WTC11 (cell line): Measurements from ENCODE around the gene SPC24. TPM values are rescaled to one million over a fixed set of nuclear protein-coding genes. Genes with fewer than 3 reads are reported as not detected.
A peak's percentile ranks its signal among the peaks of the same experiment; 100 is the strongest.
"Not testable (repeated sequence)": the region's sequence is repeated elsewhere in the genome, so short reads cannot be mapped to it uniquely, and the experiment has no call there.

Source experiments
- ATAC-seq: fragments of 200-7000 bp; cut with Tn5 transposase; 2 replicates; pipeline ENCODE4 v1.10.0; 2021; ENCODE audit warnings: mild to moderate bottlenecking, moderate library complexity
- CTCF ChIA-PET: fragments of 300-600 bp; sonication (Branson Sonifier 250); formaldehyde crosslinking; loops from one replicate; lab custom pipeline; 2021; ENCODE audit warnings: antibody characterized with exemption; lab: Charles Lee
- POLR2A ChIA-PET: fragments of 350-600 bp; sonication (Branson Sonifier 250); formaldehyde crosslinking; loops from one replicate; lab custom pipeline; 2021; ENCODE audit warnings: antibody characterized with exemption; lab: Charles Lee
- DNase-seq: peaks from one replicate; pipeline ENCODE4 v3.0.0; 2021; ENCODE audit warnings: low spot score
- H3K27ac Mint-ChIP-seq: 2 replicates; pipeline ENCODE4 v1.8.0; 2021; ENCODE audit warnings: mixed read lengths
- H3K27me3 Mint-ChIP-seq: 2 replicates; pipeline ENCODE4 v1.8.0; 2021; ENCODE audit warnings: low read depth, mild to moderate bottlenecking, moderate library complexity, mixed read lengths
- H3K36me3 Mint-ChIP-seq: 2 replicates; pipeline ENCODE4 v1.8.0; 2021; ENCODE audit warnings: mixed read lengths
- H3K4me1 Mint-ChIP-seq: 2 replicates; pipeline ENCODE4 v1.8.0; 2022; ENCODE audit warnings: mixed read lengths
- H3K4me3 Mint-ChIP-seq: 2 replicates; pipeline ENCODE4 v1.8.0; 2021; ENCODE audit warnings: mild to moderate bottlenecking, moderate library complexity, mixed read lengths
- H3K9me3 Mint-ChIP-seq: 2 replicates; pipeline ENCODE4 v1.8.0; 2021; ENCODE audit warnings: mixed read lengths
- CREM ChIP-seq: sonication (generic); formaldehyde crosslinking; IDR thresholded peaks from 2 replicates; pipeline ENCODE4 v1.8.1; 2022; ENCODE audit warnings: mild to moderate bottlenecking, missing genetic modification reagents, moderate library complexity
- ESRRA ChIP-seq: sonication (generic); formaldehyde crosslinking; IDR thresholded peaks from 2 replicates; pipeline ENCODE4 v1.8.1; 2022; ENCODE audit warnings: mild to moderate bottlenecking, missing genetic modification reagents, borderline replicate concordance
- GABPB1 ChIP-seq: sonication (generic); formaldehyde crosslinking; IDR thresholded peaks from 2 replicates; pipeline ENCODE4 v1.8.1; 2023; ENCODE audit warnings: mild to moderate bottlenecking, missing genetic modification reagents
- MYBL2 ChIP-seq: sonication (generic); formaldehyde crosslinking; IDR thresholded peaks from 2 replicates; pipeline ENCODE4 v1.8.1; 2023; ENCODE audit warnings: mild to moderate bottlenecking, moderate library complexity, missing genetic modification reagents
- NFE2L1 ChIP-seq: sonication (generic); formaldehyde crosslinking; IDR thresholded peaks from 2 replicates; pipeline ENCODE4 v1.8.1; 2023; ENCODE audit warnings: missing genetic modification reagents
- NFYB ChIP-seq: sonication (generic); formaldehyde crosslinking; conservative IDR thresholded peaks from 2 replicates; pipeline ENCODE4 v1.8.0; 2022; ENCODE audit warnings: low read depth, missing genetic modification reagents
- NR3C1 ChIP-seq: sonication (generic); formaldehyde crosslinking; conservative IDR thresholded peaks from 2 replicates; pipeline ENCODE4 v1.8.1; 2023; ENCODE audit warnings: low read depth, mild to moderate bottlenecking, missing genetic modification reagents
- TP53 ChIP-seq: sonication (generic); formaldehyde crosslinking; IDR thresholded peaks from 2 replicates; pipeline ENCODE4 v1.8.1; 2023; ENCODE audit warnings: mild to moderate bottlenecking, missing genetic modification reagents
- ZNF121 ChIP-seq: sonication (generic); formaldehyde crosslinking; IDR thresholded peaks from 2 replicates; pipeline ENCODE4 v1.8.0; 2023; ENCODE audit warnings: missing genetic modification reagents
- ZNF232 ChIP-seq: sonication (generic); formaldehyde crosslinking; IDR thresholded peaks from 2 replicates; pipeline ENCODE4 v1.8.0; 2022; ENCODE audit warnings: mild to moderate bottlenecking, missing genetic modification reagents
- ZNF416 ChIP-seq: fragments of 250-450 bp; sonication (Bioruptor Pico); IDR thresholded peaks from 2 replicates; pipeline ENCODE4 v1.9.0; 2021; ENCODE audit warnings: mild to moderate bottlenecking, inconsistent platforms
- total RNA-seq: library from RNA; stranded (reverse); gene quantifications from 3 replicates; pipeline ENCODE4 v1.2.3, GENCODE V29; 2021
- TF ChIP-seq, protein P1 (sequence below): sonication (generic); formaldehyde crosslinking; IDR thresholded peaks from 2 replicates; pipeline ENCODE4 v1.8.0; 2022; ENCODE audit warnings: mild to moderate bottlenecking, missing genetic modification reagents
- TF ChIP-seq, protein P2 (sequence below): sonication (generic); formaldehyde crosslinking; conservative IDR thresholded peaks from 2 replicates; pipeline ENCODE4 v1.8.1; 2022; ENCODE audit warnings: mild to moderate bottlenecking, missing genetic modification reagents
- TF ChIP-seq, protein P3 (sequence below): sonication (generic); formaldehyde crosslinking; IDR thresholded peaks from 2 replicates; pipeline ENCODE4 v1.8.1; 2022; ENCODE audit warnings: low read depth, missing genetic modification reagents, borderline replicate concordance
- TF ChIP-seq, protein P4 (sequence below): sonication (generic); formaldehyde crosslinking; IDR thresholded peaks from 2 replicates; pipeline ENCODE4 v1.8.0; 2023; ENCODE audit warnings: missing genetic modification reagents, mild to moderate bottlenecking, borderline replicate concordance
- TF ChIP-seq, protein P5 (sequence below): sonication (generic); formaldehyde crosslinking; IDR thresholded peaks from 2 replicates; pipeline ENCODE4 v1.8.1; 2022; ENCODE audit warnings: missing genetic modification reagents, borderline replicate concordance
- TF ChIP-seq, protein P6 (sequence below): fragments of 250-450 bp; sonication (Bioruptor Pico); IDR thresholded peaks from 2 replicates; pipeline ENCODE4 v1.9.0; 2021; ENCODE audit warnings: moderate library complexity, mild to moderate bottlenecking, inconsistent platforms, borderline replicate concordance
- TF ChIP-seq, protein P7 (sequence below): sonication (generic); formaldehyde crosslinking; IDR thresholded peaks from 2 replicates; pipeline ENCODE4 v1.8.0; 2022; ENCODE audit warnings: mild to moderate bottlenecking, missing genetic modification reagents

Gene SPC24
- total RNA-seq, 1 experiment from 2014 or later, result 62.2 TPM

DNA sequence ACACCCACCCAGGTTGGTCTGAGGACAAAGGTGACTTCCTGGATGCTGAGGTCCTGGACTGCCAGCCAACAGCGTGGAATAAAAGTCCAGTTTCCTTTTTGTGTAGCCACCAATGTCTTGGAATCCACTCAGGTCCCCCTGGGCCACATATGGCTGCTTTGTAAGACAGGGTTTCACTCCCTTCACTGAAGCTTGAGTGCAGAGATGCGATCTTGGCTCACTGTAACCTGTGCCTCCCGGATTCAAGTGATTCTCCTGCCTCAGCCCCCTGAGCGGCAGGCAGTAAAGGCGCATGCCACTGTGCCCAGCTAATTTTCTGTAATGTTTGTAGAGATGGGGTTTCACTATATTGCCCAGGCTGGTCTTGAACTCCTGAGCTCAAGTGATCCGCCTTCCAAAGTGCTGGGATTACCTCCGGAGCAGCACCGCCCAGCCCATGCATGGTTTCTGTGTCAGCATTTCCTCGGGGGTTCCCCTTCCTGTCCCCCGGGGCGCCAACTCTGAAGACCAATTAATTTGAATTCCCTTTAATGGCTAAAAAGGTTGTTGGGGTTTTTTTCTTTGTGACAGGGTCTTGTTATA lies 24.2 kb upstream of the SPC24 start:
- ATAC-seq, result no peak
- Mint-ChIP-seq H3K9me3 (peaks cover 5% of the 10 kb centered on the region; the same call in 1 of the 2 replicates), H3K4me1 (peaks cover 9% of the 10 kb centered on the region), H3K36me3 (peaks cover 11% of the 10 kb centered on the region), H3K27ac (peak overlapping the region; percentile 77; the same call in 1 of the 2 replicates), H3K4me3 (no peak overlapping the region), H3K27me3 (no peaks in the 10 kb centered on the region)
- DNase-seq, result no peak
- POLR2A ChIA-PET, result no interaction called here
- CTCF ChIA-PET, result no interaction called here
- TF ChIP-seq, protein P1, sequence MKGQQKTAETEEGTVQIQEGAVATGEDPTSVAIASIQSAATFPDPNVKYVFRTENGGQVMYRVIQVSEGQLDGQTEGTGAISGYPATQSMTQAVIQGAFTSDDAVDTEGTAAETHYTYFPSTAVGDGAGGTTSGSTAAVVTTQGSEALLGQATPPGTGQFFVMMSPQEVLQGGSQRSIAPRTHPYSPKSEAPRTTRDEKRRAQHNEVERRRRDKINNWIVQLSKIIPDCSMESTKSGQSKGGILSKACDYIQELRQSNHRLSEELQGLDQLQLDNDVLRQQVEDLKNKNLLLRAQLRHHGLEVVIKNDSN, result no peak
- TF ChIP-seq CREM (CRISPR knock-in tag), result no peak
- no peak for TF ChIP-seq TP53 (CRISPR knock-in tag)
- TF ChIP-seq NR3C1 (CRISPR knock-in tag), result no peak
- TF ChIP-seq, protein P2, sequence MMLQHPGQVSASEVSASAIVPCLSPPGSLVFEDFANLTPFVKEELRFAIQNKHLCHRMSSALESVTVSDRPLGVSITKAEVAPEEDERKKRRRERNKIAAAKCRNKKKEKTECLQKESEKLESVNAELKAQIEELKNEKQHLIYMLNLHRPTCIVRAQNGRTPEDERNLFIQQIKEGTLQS (CRISPR knock-in tag), result no peak
- TF ChIP-seq, protein P3, sequence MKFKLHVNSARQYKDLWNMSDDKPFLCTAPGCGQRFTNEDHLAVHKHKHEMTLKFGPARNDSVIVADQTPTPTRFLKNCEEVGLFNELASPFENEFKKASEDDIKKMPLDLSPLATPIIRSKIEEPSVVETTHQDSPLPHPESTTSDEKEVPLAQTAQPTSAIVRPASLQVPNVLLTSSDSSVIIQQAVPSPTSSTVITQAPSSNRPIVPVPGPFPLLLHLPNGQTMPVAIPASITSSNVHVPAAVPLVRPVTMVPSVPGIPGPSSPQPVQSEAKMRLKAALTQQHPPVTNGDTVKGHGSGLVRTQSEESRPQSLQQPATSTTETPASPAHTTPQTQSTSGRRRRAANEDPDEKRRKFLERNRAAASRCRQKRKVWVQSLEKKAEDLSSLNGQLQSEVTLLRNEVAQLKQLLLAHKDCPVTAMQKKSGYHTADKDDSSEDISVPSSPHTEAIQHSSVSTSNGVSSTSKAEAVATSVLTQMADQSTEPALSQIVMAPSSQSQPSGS (CRISPR knock-in tag), result no peak
- TF ChIP-seq ZNF232, result no peak

DNA sequence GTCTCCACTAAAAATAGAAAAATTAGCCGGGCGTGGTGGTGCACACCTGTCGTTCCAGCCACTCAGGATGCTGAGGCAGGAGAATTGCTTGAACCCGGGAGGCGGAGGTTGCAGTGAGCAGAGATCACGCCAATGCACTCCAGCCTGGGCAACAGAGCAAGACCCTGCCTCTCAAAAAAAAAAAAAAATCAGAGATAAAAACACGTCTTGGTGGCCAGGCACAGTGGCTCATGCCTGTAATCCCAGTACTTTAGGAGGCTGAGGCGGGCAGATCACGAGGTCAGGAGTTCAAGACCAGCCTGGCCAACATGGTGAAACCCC lies 23.5 kb upstream of the SPC24 start:
- POLR2A ChIA-PET, H3K27ac Mint-ChIP-seq, H3K4me1 Mint-ChIP-seq, ATAC-seq, CTCF ChIA-PET, DNase-seq, H3K27me3 Mint-ChIP-seq, H3K4me3 Mint-ChIP-seq, H3K9me3 Mint-ChIP-seq: not testable (repeated sequence)
- peaks cover 11% of the 10 kb centered on the region for H3K36me3 Mint-ChIP-seq

DNA sequence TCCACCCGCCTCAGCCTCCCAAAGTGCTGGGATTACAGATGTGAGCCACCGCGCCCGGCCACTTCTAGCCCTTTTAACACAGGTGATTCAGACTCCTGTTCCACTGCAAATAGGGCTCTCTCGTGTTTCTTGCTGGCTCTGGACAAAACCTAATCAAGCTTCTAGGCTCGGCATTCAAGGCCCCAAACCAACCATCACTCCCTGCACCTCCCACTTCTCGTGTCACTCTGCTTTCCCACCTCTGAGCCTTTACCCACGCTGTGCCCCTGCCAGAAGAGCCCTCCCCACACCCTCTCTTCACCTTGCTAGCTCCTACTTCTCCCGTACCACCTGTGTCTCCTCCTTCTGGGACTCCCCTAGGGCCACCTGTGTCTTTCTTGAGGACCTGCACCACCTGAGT lies 22.0 kb upstream of the SPC24 start:
- Mint-ChIP-seq H3K36me3 (peaks cover 13% of the 10 kb centered on the region), H3K27me3 (no peaks in the 10 kb centered on the region), H3K9me3 (no peaks in the 10 kb centered on the region), H3K4me1 (peaks cover 9% of the 10 kb centered on the region), H3K4me3 (no peak overlapping the region), H3K27ac (no peak overlapping the region)
- ChIA-PET CTCF (no interaction called here), POLR2A (no interaction called here)
- no peak for DNase-seq
- ATAC-seq, result no peak
- TF ChIP-seq MYBL2, result no peak
- TF ChIP-seq, protein P4, sequence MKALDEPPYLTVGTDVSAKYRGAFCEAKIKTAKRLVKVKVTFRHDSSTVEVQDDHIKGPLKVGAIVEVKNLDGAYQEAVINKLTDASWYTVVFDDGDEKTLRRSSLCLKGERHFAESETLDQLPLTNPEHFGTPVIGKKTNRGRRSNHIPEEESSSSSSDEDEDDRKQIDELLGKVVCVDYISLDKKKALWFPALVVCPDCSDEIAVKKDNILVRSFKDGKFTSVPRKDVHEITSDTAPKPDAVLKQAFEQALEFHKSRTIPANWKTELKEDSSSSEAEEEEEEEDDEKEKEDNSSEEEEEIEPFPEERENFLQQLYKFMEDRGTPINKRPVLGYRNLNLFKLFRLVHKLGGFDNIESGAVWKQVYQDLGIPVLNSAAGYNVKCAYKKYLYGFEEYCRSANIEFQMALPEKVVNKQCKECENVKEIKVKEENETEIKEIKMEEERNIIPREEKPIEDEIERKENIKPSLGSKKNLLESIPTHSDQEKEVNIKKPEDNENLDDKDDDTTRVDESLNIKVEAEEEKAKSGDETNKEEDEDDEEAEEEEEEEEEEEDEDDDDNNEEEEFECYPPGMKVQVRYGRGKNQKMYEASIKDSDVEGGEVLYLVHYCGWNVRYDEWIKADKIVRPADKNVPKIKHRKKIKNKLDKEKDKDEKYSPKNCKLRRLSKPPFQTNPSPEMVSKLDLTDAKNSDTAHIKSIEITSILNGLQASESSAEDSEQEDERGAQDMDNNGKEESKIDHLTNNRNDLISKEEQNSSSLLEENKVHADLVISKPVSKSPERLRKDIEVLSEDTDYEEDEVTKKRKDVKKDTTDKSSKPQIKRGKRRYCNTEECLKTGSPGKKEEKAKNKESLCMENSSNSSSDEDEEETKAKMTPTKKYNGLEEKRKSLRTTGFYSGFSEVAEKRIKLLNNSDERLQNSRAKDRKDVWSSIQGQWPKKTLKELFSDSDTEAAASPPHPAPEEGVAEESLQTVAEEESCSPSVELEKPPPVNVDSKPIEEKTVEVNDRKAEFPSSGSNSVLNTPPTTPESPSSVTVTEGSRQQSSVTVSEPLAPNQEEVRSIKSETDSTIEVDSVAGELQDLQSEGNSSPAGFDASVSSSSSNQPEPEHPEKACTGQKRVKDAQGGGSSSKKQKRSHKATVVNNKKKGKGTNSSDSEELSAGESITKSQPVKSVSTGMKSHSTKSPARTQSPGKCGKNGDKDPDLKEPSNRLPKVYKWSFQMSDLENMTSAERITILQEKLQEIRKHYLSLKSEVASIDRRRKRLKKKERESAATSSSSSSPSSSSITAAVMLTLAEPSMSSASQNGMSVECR (CRISPR knock-in tag), result no peak
- no peak for TF ChIP-seq NFYB (CRISPR knock-in tag)
- no peak for TF ChIP-seq ESRRA (CRISPR knock-in tag)
- TF ChIP-seq ZNF121 (CRISPR knock-in tag), result no peak
- TF ChIP-seq, protein P1, result no peak
- no peak for TF ChIP-seq NFE2L1 (CRISPR knock-in tag)
- TF ChIP-seq, protein P5, sequence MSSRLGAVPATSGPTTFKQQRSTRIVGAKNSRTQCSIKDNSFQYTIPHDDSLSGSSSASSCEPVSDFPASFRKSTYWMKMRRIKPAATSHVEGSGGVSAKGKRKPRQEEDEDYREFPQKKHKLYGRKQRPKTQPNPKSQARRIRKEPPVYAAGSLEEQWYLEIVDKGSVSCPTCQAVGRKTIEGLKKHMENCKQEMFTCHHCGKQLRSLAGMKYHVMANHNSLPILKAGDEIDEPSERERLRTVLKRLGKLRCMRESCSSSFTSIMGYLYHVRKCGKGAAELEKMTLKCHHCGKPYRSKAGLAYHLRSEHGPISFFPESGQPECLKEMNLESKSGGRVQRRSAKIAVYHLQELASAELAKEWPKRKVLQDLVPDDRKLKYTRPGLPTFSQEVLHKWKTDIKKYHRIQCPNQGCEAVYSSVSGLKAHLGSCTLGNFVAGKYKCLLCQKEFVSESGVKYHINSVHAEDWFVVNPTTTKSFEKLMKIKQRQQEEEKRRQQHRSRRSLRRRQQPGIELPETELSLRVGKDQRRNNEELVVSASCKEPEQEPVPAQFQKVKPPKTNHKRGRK, result no peak
- TF ChIP-seq, protein P6, sequence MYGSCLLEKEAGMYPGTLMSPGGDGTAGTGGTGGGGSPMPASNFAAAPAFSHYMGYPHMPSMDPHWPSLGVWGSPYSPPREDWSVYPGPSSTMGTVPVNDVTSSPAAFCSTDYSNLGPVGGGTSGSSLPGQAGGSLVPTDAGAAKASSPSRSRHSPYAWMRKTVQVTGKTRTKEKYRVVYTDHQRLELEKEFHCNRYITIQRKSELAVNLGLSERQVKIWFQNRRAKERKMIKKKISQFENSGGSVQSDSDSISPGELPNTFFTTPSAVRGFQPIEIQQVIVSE, result no peak
- no peak for TF ChIP-seq GABPB1 (CRISPR knock-in tag)
- TF ChIP-seq ZNF416, result no peak
- TF ChIP-seq CREM (CRISPR knock-in tag), result no peak
- TF ChIP-seq, protein P7, sequence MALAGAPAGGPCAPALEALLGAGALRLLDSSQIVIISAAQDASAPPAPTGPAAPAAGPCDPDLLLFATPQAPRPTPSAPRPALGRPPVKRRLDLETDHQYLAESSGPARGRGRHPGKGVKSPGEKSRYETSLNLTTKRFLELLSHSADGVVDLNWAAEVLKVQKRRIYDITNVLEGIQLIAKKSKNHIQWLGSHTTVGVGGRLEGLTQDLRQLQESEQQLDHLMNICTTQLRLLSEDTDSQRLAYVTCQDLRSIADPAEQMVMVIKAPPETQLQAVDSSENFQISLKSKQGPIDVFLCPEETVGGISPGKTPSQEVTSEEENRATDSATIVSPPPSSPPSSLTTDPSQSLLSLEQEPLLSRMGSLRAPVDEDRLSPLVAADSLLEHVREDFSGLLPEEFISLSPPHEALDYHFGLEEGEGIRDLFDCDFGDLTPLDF (CRISPR knock-in tag), result no peak
